ENCODE results near the gene PTPRT.

DNA sequence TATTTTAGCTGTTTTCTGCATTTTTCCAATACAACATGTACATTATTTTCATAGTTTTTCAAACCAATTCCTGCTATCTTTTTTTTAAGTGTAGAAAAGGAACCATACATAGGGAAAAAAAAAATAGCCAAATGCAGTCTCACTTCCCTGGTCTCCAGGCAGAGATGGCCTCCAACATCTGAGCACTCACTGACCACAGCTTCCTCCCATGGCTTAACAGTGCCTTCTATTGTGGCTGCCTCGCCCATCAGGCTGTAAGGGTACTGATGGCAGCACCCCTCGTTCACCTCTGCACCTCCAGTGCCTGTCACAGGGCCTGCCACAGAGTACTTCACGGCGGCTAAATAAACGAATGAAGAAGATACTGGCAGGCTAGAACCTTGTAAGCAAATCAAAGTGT is 591.1 kb downstream of the PTPRT start:
- TF ChIP-seq CTCF (IDR thresholded peaks at IDR 0.05) (no peak), POLR2AphosphoS5 (IDR thresholded peaks at IDR 0.05) (no peak), POLR2A (IDR thresholded peaks at IDR 0.05) (no peak), EP300 (IDR thresholded peaks at IDR 0.05) (no peak)

Data from suprapubic skin (tissue), 4 donors.